GM12872 (cell line): Measurements from ENCODE around the gene ZNF597.

Experiments used
- TF ChIP-seq, protein P1 (sequence below): IDR thresholded peaks from 3 replicates; pipeline ENCODE4 v1.5.1; 2011; ENCODE audit warnings: low read depth, mild to moderate bottlenecking, low read length, moderate library complexity; ENCODE audit not compliant: insufficient read depth

The ZNF597 gene

DNA sequence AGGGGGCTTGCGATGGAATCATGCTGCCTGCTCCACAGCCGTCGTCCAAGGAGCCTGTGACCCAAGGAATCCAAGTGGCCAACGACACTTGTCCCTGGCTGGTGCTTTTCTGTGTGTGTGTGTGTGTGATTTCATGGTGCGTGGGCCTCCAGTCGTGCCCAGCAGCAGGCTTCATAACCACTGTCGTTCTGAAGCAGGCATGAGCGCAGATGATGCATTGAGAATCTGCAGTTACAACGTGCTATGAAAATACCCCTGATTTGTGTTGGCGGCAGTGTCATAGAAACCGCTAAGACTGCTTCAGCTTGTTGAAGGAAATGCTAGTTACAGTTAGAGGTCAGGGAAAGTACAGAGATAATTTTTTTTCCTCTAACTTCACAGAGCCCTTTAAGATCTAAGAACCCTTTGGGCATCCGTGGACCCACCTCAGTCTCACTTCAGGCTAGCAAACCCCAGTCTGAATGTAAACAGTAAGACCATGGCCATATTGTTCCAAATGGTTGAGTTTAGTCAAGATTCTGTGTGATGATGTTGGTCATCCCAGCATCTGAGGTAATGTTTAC lies 36.4 kb upstream of the ZNF597 start:
- TF ChIP-seq, protein P1, sequence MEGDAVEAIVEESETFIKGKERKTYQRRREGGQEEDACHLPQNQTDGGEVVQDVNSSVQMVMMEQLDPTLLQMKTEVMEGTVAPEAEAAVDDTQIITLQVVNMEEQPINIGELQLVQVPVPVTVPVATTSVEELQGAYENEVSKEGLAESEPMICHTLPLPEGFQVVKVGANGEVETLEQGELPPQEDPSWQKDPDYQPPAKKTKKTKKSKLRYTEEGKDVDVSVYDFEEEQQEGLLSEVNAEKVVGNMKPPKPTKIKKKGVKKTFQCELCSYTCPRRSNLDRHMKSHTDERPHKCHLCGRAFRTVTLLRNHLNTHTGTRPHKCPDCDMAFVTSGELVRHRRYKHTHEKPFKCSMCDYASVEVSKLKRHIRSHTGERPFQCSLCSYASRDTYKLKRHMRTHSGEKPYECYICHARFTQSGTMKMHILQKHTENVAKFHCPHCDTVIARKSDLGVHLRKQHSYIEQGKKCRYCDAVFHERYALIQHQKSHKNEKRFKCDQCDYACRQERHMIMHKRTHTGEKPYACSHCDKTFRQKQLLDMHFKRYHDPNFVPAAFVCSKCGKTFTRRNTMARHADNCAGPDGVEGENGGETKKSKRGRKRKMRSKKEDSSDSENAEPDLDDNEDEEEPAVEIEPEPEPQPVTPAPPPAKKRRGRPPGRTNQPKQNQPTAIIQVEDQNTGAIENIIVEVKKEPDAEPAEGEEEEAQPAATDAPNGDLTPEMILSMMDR: no peak

DNA sequence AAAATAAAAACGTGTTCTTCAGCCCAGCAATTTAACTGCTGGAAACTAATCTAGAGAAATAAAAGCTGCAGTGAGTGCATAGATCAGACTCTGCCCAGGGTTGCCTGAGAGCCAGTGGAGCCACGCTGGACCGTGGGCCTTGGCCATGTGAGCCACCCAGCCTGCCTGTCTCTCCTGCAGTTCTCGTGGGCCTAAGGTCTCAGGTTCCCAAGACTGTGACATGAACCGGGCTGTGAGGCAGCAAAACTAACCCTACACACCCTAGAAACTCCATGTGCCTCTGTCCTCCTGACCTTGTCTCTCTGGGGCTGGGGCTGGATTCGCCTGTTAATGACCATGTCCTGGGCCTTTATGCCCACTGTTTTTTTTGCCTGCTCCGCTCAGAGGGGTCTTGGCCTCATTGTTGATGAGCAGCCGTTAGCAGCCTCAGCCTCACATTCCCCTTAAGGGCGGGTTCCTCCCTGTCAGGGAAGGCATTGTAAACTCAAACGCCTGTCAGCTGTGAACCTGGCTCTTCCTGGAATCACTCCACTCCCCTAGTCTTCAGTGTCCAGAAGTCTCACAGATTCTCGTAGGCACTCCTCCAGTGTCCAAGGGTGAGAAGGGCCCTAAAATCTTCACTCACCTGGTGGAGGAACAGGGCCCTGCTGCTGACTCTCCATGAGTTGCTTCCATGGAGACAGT lies 35.1 kb upstream of the ZNF597 start:
- TF ChIP-seq, protein P1: no peak

DNA sequence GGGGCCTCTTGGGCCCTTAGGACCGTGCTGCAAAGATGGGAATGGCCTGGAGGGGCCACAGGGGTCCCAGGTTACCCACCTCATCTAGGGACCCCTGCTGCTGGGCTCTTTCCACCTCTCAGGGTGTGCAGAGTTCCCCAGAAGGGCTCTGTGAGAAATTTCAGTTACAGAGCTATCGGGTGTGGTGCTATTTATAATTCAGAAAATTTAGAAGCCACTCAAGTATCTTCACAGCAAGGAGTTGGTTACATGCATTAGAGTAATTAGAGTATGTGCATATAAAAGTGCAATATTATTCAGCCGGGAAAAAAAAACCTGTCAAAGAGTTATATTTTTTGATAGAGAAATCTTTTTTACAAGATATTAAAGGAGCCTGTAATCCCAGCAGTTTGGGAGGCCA lies 33.1 kb upstream of the ZNF597 start:
- TF ChIP-seq, protein P1: no peak

DNA sequence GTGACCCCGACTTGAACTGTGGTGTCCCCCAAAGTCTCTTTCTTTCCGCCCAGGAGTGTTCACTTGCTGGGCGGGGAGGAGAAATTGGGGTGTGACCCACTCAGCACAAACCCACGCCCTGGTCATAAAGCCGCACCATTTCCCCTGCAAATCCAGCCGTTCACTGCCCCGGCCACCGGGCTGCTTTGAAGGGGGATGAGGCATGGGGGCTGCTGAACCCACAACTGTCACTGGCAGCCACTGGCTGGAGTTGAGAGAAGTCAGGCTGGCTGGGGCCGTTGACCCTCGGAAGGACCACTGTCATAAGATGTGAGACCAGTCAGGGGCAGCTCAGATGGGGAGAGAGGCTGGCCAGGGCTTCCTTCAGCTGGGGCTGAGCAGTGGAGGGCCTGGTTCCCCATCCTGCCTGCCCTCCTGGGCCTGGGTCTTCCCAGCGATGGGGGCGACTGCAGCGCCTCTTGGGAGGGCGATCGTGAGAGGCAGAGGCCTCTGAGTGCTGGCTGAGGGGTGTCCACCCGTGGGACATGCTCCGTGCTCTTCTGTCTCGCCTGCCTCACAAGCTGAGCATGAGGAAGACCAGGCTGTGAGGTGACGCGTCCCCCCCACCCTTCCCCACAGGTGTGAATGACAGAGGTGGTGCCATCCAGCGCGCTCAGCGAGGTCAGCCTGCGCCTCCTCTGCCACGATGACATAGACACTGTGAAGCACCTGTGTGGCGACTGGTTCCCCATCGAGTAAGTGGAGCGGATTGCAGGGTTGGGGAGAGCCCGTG lies 32.5 kb upstream of the ZNF597 start:
- TF ChIP-seq, protein P1: no peak

DNA sequence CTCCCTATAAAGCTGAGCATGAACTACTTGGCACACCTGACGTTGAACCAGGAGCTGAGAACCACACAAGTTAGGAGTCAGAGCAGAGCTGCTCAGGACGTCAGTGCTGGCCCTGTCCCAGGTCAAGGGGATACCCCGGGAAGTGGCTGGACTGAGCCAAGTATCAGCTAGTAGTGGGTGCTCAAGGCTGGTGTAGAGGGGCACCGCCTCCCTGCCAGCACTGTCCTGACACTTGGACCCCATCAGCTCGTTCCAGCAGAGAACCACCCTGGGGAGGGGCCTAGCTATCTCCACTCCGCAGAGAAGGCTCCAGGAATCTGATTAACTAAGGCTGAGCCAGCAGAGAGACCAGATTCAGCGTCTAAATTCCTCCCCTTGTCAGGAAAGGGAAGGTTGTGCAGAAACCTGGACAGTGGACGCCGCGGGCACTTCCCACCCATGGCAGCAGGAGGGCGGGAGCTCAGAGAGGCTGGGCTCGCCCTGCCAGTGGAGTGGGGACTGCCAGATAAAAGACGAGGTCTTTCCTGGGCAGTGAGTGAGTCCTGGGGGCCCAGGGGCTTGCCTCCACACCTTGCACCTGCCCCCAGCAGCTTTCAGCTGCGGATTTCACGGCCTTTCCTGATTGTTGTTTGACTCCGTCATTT lies 31.0 kb upstream of the ZNF597 start:
- TF ChIP-seq, protein P1: no peak

DNA sequence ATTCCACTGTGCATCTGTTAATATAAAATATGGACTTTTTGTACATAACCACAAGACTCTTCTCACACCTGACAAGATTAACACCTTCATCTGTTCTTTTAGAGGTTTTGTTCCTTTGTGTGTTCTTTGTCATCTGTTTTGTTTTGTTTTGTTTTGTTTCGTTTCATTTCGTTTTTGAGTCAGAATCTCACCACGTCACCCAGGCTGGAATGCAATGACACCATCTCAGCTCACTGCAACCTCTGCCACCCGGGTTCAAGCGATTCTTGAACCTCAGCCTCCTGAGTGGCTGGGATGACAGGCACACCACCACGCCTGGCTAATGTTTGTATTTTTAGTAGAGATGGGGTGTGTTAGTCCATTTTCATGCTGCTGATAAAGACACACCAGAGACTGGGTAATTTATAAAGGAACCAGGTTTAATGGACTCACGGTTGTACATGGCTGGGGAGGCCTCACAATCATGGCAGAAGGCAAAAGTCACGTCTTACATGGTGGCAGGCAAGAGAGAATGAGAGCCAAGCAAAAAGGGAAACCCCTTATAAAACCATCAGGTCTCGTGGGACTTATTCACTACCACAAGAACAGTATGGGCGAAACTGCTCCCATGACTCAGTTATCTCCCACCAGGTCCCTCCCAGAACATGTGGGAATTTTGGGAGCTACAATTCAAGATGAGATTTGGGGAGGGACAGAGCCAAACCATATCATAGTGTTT lies 29.7 kb upstream of the ZNF597 start:
- TF ChIP-seq, protein P1: no peak
